ENCODE results near the gene ENG. TPM values are rescaled to one million over a fixed set of nuclear protein-coding genes. Genes with fewer than 3 reads are reported as not detected.
A peak's percentile ranks its signal among the peaks of the same experiment; 100 is the strongest.

The ENG gene
- total RNA-seq, 1 experiment from 2014 or later = 16.4 TPM

GRCh38 chr9:127862075-127863011 lies 7.9 kb upstream of the ENG start:
- no peaks in the 10 kb centered on the region for H3K27me3 ChIP-seq
- peaks cover 38% of the 10 kb centered on the region for H3K4me1 ChIP-seq
- peak; percentile 44 to 51 for DNase-seq
- H3K4me3 ChIP-seq = no peak overlapping the region
- H3K27ac ChIP-seq = no peak overlapping the region
- H3K9me3 ChIP-seq (replicated peaks) = no peaks in the 10 kb centered on the region
- H3K36me3 ChIP-seq = no peaks in the 10 kb centered on the region

GRCh38 chr9:127860779-127861178 lies 6.3 kb upstream of the ENG start:
- no peaks in the 10 kb centered on the region for H3K9me3 ChIP-seq (replicated peaks)
- H3K27me3 ChIP-seq = no peaks in the 10 kb centered on the region
- peaks cover 44% of the 10 kb centered on the region for H3K4me1 ChIP-seq
- no peak overlapping the region for H3K4me3 ChIP-seq
- no peak overlapping the region for H3K27ac ChIP-seq
- no peaks in the 10 kb centered on the region for H3K36me3 ChIP-seq
- no peak for DNase-seq

DNA sequence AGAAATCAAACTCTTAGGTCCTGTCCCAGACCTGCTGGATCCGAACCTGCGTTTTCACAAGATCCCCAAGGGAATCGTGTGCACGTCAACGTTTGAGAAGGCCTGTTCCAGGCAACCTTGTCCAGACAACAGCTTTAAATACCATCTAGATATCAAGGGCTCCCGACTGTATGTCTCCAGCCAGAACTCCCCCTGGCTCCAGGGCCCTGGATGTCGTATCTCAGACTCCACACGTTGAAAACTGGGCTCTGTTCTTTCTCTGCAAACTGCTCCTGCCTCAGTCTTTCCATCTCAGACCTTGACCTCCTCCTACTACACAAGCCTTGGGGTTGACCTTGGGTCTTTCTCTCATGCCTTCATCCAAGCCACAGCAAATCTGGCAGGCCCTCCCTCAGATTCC lies 5.8 kb upstream of the ENG start:
- no peak overlapping the region for H3K4me3 ChIP-seq
- H3K27ac ChIP-seq = no peak overlapping the region
- H3K9me3 ChIP-seq (replicated peaks) = no peaks in the 10 kb centered on the region
- H3K36me3 ChIP-seq = no peaks in the 10 kb centered on the region
- peaks cover 40% of the 10 kb centered on the region for H3K4me1 ChIP-seq
- H3K27me3 ChIP-seq = no peaks in the 10 kb centered on the region
- no peak for DNase-seq

DNA sequence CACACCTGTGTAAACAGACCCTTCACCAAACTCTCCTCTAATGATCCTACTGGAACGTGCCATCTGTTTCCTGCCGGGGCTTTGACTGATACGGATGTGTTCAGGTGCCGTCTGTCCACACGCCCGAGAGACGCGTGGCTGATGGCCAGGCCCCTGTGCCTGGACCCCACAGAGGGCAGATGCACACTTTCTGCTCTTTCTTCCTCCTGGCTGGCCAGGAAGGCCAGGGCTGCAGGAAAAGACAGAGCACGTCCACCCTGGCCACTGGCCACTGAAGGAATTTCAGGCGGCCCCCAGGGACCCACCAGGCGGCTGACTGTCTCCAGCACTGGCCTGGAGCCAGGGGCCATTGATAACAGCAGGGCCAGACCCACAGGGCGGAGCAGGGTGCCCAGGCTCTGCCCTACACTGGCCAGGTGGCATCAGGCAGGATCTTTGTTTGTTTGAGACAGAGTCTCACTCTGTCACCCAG lies 3.6 kb upstream of the ENG start:
- peak; percentile 86 for DNase-seq
- Histone ChIP-seq H3K4me3 (no peak overlapping the region), H3K27me3 (no peaks in the 10 kb centered on the region), H3K4me1 (peaks cover 36% of the 10 kb centered on the region), H3K36me3 (no peaks in the 10 kb centered on the region), H3K27ac (peak overlapping the region; percentile 43), H3K9me3 (replicated peaks) (no peaks in the 10 kb centered on the region)

GRCh38 chr9:127857278-127857677 lies 2.8 kb upstream of the ENG start:
- Histone ChIP-seq H3K36me3 (no peaks in the 10 kb centered on the region), H3K27me3 (no peaks in the 10 kb centered on the region), H3K27ac (peak overlapping the region; percentile 43; the same call in 1 of the 2 replicates), H3K9me3 (replicated peaks) (no peaks in the 10 kb centered on the region), H3K4me1 (peaks cover 28% of the 10 kb centered on the region), H3K4me3 (no peak overlapping the region)
- no peak for DNase-seq

DNA sequence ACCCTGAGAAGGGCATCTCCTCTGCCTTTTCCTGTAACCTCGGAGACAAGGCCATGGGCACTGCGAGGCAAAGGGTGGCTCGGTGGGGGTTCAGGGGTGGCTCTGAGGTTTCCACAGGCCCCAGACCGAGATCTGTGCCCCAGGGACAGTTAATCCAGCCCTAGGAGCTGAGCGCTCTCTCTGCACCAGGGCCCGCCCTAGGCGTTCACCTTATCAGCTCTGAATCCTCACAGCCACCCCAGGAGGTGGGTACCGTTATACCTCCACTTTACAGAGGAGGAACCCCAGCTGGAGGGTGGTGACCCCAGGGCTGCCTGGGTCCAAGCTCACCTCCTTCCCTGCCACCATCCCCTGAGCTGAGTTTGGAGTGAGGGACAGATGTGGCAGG lies 2.3 kb upstream of the ENG start:
- H3K4me3 ChIP-seq = no peak overlapping the region
- no peaks in the 10 kb centered on the region for H3K27me3 ChIP-seq
- no peaks in the 10 kb centered on the region for H3K9me3 ChIP-seq (replicated peaks)
- DNase-seq = no peak
- H3K4me1 ChIP-seq = peaks cover 26% of the 10 kb centered on the region
- no peaks in the 10 kb centered on the region for H3K36me3 ChIP-seq
- no peak overlapping the region for H3K27ac ChIP-seq

GRCh38 chr9:127856094-127856728 lies 1.8 kb upstream of the ENG start:
- Histone ChIP-seq H3K4me1 (peaks cover 26% of the 10 kb centered on the region), H3K27ac (no peak overlapping the region)

DNA sequence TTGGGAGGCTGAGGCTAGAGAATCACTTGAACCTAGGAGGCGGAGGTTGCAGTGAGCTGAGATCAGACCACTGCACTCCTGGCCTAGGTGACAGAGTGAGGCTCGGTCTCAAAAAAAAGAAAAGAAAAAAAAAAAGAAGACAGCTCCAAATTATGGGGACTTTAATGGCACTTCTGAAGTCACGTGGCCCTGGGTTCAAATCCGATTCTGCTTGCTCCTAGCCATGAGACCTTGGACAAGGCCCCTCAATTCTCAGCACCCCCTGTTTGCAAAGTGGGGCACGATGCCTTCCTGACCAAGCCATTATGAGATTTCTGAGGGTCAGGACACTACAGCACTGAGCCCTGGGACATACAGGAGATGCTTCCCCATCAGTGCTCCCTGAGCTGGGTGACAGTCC lies 1.1 kb upstream of the ENG start:
- DNase-seq = no peak
- Histone ChIP-seq H3K36me3 (no peaks in the 10 kb centered on the region), H3K9me3 (replicated peaks) (no peaks in the 10 kb centered on the region), H3K4me3 (no peak overlapping the region), H3K27ac (no peak overlapping the region), H3K27me3 (no peaks in the 10 kb centered on the region), H3K4me1 (peaks cover 26% of the 10 kb centered on the region)

More at GRCh38 chr9:127856094-127856728, 1.8 kb upstream of the ENG start:
- Histone ChIP-seq H3K27me3 (no peaks in the 10 kb centered on the region), H3K36me3 (no peaks in the 10 kb centered on the region), H3K4me3 (no peak overlapping the region), H3K9me3 (replicated peaks) (no peaks in the 10 kb centered on the region)
- no peak for DNase-seq

- H3K4me1 ChIP-seq = peaks cover 26% of the 10 kb centered on the region
- peak overlapping the region; percentile 67 for H3K4me3 ChIP-seq
- H3K36me3 ChIP-seq = no peaks in the 10 kb centered on the region
- H3K27me3 ChIP-seq = no peaks in the 10 kb centered on the region
- H3K9me3 ChIP-seq (replicated peaks) = no peaks in the 10 kb centered on the region
- no peak for DNase-seq
- no peak overlapping the region for H3K27ac ChIP-seq
These were observed 502 bp upstream of the ENG start for GRCh38 chr9:127854960-127855359.

GRCh38 chr9:127853312-127854183 lies 910 bp downstream of the ENG start:
- peaks cover 21% of the 10 kb centered on the region for H3K4me1 ChIP-seq
- H3K9me3 ChIP-seq (replicated peaks) = no peaks in the 10 kb centered on the region; the same call in 1 of the 2 replicates
- no peak for DNase-seq

DNA sequence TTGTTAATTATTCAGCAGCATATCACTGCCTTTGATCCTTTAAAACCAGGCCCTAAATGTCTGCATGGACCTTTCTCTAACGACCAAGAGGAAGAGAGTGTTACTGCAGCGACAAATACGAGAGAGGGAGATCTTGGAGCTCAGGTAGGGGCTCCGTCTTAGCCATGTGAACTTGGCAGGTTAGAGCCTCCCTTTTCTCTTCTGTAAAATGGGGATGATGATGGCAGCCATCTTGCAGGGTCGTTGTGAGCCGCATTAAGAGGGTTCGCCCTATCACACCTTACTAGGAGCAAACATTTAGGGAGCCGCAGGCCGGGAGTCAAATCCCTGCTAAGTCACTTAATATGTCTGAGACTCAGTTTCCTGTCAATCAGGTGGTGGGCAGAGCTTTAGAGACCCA lies 1.6 kb downstream of the ENG start:
- no peak for DNase-seq
- H3K4me1 ChIP-seq = peaks cover 14% of the 10 kb centered on the region; the same call in 1 of the 2 replicates
- no peak overlapping the region for H3K4me3 ChIP-seq
- H3K27me3 ChIP-seq = no peaks in the 10 kb centered on the region
- no peaks in the 10 kb centered on the region; the same call in 1 of the 2 replicates for H3K9me3 ChIP-seq (replicated peaks)
- peaks cover 4% of the 10 kb centered on the region; the same call in 1 of the 2 replicates for H3K36me3 ChIP-seq
- no peak overlapping the region for H3K27ac ChIP-seq

More at GRCh38 chr9:127853312-127854183, 910 bp downstream of the ENG start:
- peaks cover 4% of the 10 kb centered on the region; the same call in 1 of the 2 replicates for H3K36me3 ChIP-seq
- H3K4me3 ChIP-seq = peak overlapping the region; percentile 67
- peak overlapping the region; percentile 45 for H3K27ac ChIP-seq
- no peaks in the 10 kb centered on the region for H3K27me3 ChIP-seq

DNA sequence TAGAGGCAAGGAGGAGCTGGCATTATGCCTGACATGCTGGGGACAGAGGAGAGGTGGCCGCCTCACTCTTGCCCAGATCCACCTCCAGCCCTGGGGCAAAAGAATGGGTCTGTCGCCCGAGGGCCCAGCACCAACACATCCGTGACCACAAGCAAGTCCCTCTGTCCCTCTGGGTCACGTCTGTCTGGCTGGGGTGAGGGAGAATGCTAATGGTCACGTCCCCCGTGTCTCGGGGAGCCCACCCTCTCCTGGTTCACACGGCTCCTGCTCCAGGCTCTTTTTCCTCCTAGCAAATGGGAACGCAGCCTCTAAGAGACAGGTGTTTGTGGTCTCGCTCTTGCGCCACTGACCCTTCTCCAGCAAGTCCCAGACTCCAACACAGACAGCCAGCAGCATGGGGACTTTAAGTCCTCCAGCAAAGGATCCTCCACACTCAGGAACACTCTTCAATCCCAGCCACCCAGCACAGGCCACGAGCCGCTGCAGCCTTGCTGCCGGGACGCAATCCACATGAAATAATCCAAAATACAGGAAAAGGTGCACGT lies 4.1 kb downstream of the ENG start:
- no peak for DNase-seq
- no peaks in the 10 kb centered on the region for H3K27me3 ChIP-seq
- H3K9me3 ChIP-seq (replicated peaks) = no peaks in the 10 kb centered on the region; the same call in 1 of the 2 replicates
- no peak overlapping the region for H3K27ac ChIP-seq
- H3K4me3 ChIP-seq = no peak overlapping the region
- H3K36me3 ChIP-seq = peaks cover 4% of the 10 kb centered on the region; the same call in 1 of the 2 replicates
- peaks cover 12% of the 10 kb centered on the region; the same call in 1 of the 2 replicates for H3K4me1 ChIP-seq

DNA sequence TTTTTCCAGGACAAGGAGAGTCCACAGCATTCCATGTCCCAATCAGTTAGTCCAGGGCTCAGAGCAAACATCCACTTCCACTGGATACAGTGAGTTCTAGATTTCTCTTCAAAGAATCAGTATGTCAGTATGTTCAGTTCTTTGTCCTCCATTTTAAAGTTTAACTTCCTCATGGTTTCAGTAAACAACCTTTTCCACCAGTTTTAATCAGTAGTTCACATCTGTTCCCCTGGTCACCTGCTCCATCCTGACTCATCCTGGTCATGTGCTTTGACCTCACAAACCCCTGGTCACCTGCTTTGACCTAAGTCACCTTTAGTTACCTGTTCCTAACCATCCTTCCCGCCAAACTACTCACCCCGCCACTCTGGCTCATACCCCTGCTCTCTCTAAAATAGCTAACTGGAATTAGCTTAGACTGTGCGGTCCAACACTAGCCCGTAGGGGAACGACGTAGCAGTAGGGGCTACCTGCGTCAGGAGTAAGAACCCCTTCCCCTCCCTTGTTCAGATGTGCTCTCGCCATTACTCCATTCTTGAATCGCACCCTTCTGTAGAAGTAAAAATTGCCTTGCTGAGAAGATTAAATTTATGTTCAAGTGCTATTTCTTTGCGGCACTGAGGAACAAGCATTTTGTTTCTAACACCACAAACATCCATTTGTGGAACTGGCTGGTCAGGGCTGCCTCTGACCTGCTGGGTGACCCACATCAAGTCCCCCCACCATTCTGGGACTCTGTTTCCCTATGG lies 5.5 kb downstream of the ENG start:
- peaks cover 9% of the 10 kb centered on the region; the same call in 1 of the 2 replicates for H3K4me1 ChIP-seq
- no peaks in the 10 kb centered on the region; the same call in 1 of the 2 replicates for H3K9me3 ChIP-seq (replicated peaks)
- H3K4me3 ChIP-seq = no peak overlapping the region

More for the DNA sequence above, 5.5 kb downstream of the ENG start:
- Histone ChIP-seq H3K27ac (no peak overlapping the region), H3K36me3 (peaks cover 4% of the 10 kb centered on the region; the same call in 1 of the 2 replicates), H3K27me3 (no peaks in the 10 kb centered on the region)
- no peak for DNase-seq

Data from SJCRH30 (cell line).